Measurements from ENCODE around the gene CCDC170.

The CCDC170 gene

DNA sequence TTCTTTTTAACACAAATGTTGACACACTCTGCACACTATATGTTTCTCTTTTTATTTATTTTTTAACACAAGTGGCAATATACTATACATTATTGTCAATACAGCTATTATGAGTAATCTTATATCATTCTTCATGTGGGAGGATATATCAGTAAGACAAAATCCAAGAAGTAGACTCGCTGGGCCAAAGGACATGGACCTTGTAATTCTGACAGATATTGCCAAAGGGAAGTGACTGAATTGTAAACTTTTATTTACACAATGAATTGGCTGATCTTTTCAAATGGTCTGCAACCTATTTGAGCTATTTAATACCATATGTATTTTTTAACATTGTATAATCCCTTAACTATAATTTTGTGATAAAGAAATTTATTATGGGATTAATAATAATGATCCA is 56.0 kb downstream of the CCDC170 start:
- no peak for DNase-seq

GRCh38 chr6:151550618-151551017 is 56.8 kb downstream of the CCDC170 start:
- no peak for DNase-seq

DNA sequence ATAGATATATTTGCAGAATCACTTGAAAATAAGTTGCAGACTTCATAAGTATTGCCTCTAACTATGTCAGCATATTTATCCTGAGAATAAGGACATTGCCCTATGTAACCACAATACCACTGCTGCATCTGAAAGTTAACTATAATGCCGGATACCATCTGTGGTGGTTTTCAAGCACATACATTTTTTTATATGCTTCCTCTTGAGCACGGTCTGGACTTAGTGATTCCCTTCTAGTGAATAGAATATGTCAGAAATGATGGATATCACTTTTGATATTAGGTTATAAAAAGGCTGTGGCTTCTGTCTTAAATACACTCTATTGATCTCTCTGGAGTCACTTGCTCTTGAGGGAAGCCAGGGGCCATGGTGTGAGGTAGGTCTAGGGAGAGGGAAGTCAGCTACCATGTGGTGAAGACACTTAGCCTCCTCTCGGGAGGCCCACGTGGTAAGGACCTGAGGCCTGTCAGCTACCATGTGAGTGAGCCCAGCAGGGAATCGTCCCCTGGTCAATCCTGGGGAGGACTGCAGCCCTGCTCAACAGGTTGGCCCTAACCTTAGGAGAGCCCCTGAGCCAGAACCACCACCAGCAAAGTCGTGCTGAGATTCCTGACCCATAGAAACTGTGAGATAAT is 57.5 kb downstream of the CCDC170 start:
- peak; percentile 27 for DNase-seq

GRCh38 chr6:151553416-151554165 is 59.8 kb downstream of the CCDC170 start:
- no peak for DNase-seq

- DNase-seq = no peak
These were observed 67.4 kb downstream of the CCDC170 start for GRCh38 chr6:151561238-151561637.

DNA sequence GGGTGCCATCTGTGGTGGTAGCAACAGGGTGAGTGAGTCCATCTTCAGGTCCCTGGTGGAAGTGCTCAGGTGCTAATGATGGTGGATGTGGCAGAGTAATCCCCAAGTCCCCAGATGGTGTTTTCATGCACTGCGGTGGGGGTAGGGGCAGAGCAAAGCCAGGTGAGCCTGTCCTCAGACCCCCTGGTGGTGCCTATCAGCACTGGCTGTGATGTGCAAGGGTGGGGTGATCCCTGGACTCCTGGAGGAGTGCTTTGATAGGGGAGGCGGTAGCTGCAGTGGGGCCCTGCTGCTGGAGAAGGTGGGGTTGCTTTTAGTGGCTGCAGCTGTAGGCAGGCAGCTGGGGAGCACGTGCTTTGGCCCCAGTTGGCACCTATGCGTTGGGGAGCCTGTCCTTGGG is 70.8 kb downstream of the CCDC170 start:
- no peak for DNase-seq

- DNase-seq = no peak
These were observed 72.1 kb downstream of the CCDC170 start for GRCh38 chr6:151565940-151566339.

- peak; percentile 41 for DNase-seq
These were observed 72.7 kb downstream of the CCDC170 start for GRCh38 chr6:151566557-151566956.

GRCh38 chr6:151576633-151577032 is 82.8 kb downstream of the CCDC170 start:
- DNase-seq = no peak

GRCh38 chr6:151577257-151577656 is 83.4 kb downstream of the CCDC170 start:
- DNase-seq = no peak

GRCh38 chr6:151585741-151586140 is 91.9 kb downstream of the CCDC170 start:
- no peak for DNase-seq

- DNase-seq = no peak
These were observed 95.8 kb downstream of the CCDC170 start for GRCh38 chr6:151589667-151590066.

DNA sequence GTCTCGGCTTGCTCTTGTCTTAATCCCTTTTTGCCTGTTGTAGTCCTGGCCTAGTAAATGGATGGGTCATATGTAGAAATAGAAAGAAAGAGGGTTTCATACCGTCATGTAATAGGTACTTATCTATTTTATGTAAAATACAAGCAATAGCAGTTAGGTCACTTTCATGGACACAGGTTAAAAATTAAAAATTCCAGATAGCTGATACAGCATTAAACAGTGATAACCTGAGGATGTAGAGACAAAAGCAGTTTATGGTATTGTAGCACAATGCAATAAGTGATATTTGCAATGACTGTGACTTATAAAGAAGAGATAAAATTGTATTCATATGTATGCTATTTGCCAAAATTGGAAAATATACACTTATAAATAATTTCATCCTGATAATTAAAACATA is 96.9 kb downstream of the CCDC170 start:
- no peak for DNase-seq

GRCh38 chr6:151592449-151593159 is 98.8 kb downstream of the CCDC170 start:
- DNase-seq = no peak

- DNase-seq = no peak
These were observed 115.5 kb downstream of the CCDC170 start for GRCh38 chr6:151609146-151609902.

DNA sequence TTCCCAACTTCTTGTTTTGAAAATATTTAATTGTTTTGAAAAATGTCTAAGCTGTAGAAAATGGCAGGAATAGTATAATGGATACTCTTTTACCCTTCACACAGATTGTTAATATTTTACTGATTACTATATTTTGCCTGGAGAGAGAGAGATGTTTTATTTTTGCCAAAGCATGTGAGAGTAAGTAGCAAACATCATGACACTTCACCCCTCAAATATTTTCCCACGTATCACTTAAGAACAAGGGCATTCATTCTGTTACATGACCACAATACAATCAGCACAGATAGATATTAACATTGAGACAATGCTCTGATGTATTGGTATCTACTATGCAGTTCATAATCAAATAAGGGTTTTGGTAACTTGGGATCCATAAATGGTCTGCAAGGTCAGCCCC is 116.5 kb downstream of the CCDC170 start:
- DNase-seq = no peak

GRCh38 chr6:151614630-151615029 is 120.8 kb downstream of the CCDC170 start:
- DNase-seq = no peak

GRCh38 chr6:151616091-151616513 is 122.3 kb downstream of the CCDC170 start:
- no peak for DNase-seq

DNA sequence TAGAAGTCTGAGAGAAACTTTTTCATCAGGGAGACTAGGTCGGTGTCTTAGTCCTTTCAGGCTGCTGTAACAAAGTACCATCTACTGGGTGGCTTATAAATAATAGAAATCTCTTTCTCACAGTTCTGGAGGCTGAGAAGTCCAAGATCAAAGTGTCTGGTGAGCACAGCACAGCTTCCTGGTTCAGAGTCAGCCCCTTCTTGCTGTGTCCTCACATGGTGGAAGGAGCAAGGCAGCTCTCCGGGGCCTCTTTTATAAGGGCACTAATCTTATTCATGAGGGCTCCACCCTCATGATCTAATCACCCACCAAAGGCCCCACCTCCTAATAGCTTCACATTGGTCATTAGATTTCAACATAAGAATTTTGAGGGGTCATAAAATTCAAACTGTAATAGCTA is 122.8 kb downstream of the CCDC170 start:
- DNase-seq = no peak

- DNase-seq = no peak
These were observed 123.7 kb downstream of the CCDC170 start for GRCh38 chr6:151617539-151617938.

- DNase-seq = no peak
These were observed 124.9 kb downstream of the CCDC170 start for GRCh38 chr6:151618717-151619116.

- DNase-seq = no peak
These were observed 126.4 kb downstream of the CCDC170 start for GRCh38 chr6:151620179-151620578.

DNA sequence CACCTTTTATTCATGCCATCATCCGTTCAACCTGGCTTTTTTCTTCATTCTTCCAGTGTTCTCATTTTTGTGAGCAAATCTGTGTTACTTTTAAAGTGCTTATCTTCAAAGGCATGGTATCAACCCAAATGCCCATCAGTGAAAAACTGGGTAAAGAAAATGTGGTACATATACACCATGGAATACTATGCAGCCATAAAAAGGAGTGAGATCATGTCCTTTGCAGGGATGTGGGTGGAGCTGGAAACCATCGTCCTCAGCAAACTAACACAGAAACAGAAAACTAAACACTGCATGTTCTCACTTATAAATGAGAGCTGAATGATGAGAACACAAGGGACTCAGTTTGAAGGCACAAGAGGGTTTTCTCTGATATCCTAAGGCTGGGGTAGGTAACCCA is 130.3 kb downstream of the CCDC170 start:
- DNase-seq = no peak
